NCI-H2107 treated with DMSO at 0.1 percent for 48 hours (cell line): ENCODE measurements around the gene C2orf69.

Source experiments
- DNase-seq: peaks from one replicate; lab custom pipeline; 2025; ENCODE audit not compliant: unreplicated experiment; lab: John Stamatoyannopoulos, UW

Gene C2orf69, protein sequence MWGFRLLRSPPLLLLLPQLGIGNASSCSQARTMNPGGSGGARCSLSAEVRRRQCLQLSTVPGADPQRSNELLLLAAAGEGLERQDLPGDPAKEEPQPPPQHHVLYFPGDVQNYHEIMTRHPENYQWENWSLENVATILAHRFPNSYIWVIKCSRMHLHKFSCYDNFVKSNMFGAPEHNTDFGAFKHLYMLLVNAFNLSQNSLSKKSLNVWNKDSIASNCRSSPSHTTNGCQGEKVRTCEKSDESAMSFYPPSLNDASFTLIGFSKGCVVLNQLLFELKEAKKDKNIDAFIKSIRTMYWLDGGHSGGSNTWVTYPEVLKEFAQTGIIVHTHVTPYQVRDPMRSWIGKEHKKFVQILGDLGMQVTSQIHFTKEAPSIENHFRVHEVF

GRCh38 chr2:199911052-199911876 lies at the start of gene C2orf69:
Gene C2orf69, plus strand, starts transcription at chr2:199911293. Its CDS starts 146 bp downstream, at chr2:199911439.
- DNase-seq = peak; percentile 94

DNA sequence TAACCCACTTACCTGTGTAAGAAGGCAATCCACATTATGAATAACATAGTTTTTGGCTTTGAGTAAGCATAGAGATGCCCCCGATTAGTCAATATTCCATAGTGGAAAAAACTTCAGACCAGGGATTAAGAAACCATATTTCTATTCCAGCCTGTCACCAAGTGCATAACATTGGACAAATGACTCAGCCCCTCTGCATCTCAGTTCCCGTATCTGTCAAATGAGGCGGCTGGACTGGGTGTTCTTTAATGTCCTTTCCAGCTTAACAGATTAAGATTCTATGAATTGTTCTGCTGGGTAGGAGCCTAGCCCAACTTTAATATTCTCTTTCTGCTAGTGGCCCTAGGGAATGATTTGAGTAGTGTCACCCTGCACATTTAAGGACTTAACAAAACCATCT lies 48.3 kb upstream of the C2orf69 start:
- no peak for DNase-seq

- DNase-seq = no peak
Measured at GRCh38 chr2:199865905-199866304, 45.2 kb upstream of the C2orf69 start.

GRCh38 chr2:199868431-199869226 lies 42.5 kb upstream of the C2orf69 start:
- no peak for DNase-seq

- no peak for DNase-seq
Measured at GRCh38 chr2:199869227-199869541, 41.9 kb upstream of the C2orf69 start.

GRCh38 chr2:199869653-199870052 lies 41.4 kb upstream of the C2orf69 start:
- no peak for DNase-seq

- no peak for DNase-seq
Measured at GRCh38 chr2:199870581-199870980, 40.5 kb upstream of the C2orf69 start.

- no peak for DNase-seq
Measured at GRCh38 chr2:199874209-199874608, 36.9 kb upstream of the C2orf69 start.

DNA sequence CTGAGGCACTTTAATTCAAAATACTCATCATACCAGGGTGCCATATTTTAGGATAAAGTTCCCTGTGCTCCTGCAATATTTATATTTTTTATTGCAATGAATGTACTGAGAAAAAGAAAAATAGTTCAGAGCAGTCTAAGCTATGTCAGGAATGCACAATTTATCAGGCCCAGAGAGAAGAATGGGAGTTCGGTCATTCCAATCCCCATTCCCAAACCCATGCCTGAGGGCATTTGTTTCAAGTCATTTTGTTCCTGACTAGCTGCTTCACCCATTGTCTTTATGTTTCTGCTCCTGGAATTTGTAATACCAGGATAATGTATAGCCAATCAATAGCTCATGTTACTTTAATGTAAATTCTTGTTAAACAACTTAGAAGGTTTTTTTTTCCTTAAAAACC lies 35.7 kb upstream of the C2orf69 start:
- no peak for DNase-seq

DNA sequence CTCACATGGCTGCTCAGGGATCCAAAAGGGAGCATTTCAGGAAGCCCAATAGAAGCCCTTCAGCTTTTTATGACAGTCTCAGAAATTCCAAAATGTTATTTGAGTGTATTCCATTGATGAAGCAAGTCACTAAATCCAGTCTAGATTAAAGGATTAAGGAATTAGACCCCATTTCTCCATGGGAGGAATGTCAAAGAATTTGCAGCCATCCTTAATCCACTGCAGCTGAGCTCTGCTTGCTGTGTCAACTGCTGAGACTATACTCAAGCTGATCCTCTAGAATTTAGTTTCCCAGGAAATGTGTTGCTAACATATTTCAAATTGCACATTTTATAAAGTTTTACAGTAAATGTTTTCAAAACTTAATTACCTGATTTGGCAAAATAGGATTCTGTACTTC lies 28.4 kb upstream of the C2orf69 start:
- DNase-seq = no peak

DNA sequence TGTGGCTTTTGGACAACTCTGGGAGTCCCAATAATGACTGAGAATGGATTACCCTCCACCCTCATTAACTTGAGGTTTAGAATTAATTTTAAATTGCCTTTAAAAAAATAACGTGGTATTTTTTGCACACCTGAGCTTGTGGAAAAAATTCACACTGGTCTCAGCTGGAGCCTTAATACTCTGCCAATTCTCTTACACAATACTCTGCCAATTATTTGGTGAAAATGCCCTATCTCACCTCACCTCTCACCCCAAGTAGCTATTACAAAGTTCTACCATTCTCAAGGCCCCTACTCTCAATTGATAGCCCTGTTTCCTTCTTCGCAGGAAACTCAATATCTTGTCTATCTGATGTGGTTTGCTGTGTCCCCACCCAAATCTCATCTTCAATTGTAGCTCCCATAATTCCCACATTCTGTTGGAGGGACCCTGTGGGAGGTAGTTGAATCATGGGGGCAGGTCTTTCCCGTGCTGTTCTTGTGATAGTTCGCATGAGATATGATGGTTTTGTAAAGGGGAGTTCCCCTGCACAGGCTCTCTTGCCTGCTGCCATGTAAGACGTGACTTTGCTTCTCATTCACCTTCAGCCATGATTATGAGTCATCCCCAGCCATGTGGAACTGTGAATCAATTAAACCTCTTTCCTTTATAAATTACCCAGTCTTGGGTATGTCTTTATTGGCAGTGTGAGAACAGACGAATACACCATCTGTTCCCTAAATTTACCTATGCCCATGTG lies 27.4 kb upstream of the C2orf69 start:
- DNase-seq = no peak

DNA sequence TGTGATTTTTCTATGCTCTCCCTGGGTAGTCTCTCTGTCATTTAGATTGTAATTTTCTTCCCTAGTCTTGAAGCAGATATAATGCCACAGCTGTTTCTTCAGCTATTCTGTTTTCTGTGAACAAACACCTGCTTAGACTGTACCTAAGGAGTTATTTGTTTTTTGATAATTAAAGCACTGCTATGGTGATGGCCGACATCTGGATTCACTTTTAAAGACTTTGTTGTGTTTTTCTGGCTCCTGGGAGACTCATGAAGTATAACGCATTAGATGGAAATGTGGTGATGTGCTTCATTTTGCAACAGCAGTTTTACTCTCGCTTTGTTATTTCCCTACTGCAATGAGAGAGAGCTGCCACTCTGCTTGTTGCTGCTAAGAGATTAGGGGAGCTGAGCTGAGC lies 15.7 kb upstream of the C2orf69 start:
- no peak for DNase-seq

DNA sequence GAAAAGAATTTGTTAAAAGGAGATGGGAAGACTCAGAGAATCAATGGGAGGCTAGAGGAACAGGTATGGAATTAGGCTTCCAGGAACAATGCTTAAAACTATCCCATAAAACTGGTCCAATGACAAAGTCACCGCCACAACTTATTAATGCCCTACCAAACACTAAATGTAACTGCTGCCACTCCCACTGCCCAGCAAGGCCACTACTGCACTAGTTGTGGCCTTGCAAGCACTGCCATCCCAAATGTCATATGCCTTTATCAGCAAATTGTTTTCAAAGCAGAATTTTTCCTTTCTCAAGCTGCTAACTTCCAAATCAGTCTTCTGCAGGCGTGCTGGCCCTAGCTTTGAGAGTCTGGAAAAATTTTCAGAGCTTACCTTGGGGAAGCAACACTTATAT lies 14.5 kb upstream of the C2orf69 start:
- no peak for DNase-seq

- DNase-seq = no peak
Measured at GRCh38 chr2:199901942-199902341, 9.2 kb upstream of the C2orf69 start.

DNA sequence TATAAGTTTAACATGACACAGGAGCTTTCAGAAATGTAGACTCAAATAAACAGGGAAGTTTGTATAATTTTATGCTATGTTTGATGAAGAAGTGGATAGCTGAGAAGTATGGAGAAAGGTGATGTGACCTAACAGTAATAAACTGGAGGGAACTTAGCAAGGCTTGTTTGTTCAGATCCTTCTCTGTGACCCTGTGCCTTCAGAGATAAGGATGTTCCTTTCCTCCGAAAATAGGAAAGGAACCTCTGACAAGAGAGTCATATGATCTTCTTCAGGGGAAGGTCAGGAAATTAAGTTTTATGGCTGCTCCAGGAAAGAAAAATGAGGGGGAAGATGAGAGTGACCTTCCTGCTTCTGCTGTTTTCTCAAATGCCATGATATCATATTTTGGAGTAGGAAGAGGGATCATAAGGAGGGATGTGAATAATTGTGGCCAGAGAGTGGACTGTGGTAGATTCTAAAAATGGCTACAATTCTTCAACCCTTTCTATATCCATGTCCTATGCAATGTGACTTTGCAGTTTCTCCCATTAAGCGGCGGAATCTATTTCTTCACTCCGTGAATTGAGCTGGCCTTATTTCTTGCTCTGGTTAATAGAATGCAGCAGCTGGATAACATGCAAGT lies 8.5 kb upstream of the C2orf69 start:
- no peak for DNase-seq

DNA sequence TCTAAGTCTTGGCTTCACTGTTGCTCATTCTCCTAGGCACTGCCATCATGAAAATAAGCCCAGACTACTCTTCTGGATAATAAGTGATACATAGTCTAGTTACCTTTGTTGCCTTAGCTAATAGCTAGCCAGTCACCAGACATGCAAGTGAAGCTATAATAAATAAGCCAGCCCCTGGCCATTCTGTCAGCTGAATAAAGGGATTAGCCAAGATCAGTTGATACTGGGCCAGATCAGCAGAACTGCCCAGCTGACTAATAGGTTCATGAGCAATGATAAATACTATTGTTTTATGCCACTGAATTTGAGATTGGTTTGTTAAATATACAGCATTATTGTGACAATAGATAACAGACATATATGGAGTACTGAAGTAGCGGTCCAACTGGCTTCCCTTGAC lies 8.0 kb upstream of the C2orf69 start:
- DNase-seq = no peak

DNA sequence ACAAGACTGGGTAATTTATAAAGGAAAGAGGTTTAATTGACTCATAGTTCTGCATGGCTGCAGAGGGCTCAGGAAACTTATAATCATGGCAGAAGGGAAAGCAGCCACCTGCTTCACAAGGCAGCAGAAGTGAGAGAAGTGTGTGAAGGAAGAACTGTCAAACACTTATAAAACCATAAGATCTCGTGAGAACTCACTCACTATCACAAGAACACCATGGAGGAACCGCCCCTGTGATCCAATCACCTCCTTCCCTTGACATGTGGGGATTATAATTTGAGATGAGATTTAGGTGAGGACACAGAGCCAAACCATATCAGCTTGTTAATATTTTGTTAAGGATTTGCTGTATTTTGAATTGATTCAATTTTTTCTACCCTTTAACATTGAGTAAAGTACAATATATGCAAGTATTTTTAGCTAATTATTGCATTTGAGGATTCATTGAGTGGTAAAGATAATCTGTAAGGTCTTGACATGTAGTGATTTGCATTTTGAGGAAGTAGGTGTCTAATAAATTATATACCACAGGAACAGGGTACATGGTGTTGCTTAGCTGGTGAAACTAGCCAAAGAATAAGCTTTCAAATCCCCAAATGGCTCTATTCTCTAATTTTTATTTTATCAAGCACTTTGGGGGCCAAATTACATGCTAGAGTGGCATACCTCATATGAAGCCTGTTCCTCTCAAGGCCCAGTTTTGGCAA lies 3.9 kb upstream of the C2orf69 start:
- no peak for DNase-seq

DNA sequence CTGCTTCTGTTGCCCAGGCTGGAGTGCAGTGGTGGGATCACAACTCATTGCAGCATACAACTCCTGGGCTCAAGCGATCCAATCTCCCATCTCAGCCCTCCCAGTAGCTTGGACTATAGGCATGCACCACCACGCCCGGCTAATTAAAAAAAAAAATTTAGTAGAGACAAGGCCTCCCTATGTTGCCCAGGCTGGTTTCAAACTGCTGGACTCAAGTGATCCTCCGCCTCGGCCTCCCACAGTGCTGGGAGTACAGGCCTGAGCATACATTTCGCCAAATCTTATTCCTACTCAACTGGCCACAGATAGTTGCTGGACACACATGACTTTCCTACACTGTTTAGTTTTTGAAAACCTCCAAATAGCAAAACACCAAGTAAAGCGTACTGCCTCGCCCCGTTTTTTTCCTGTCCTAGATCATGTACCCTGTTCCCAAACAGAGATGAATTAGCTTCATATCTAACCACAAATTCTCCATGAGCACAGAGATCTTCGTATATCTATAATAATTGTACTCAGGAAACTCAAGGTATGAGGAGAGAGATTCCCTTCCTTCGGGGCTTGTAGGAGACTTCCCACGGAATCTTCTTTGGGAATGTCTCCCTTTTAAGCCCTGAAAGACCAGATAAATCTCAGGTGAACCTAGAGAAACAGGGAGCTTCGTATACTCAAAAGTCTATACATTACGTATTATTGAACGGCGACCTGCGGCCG lies 598 bp upstream of the C2orf69 start:
- no peak for DNase-seq

- no peak for DNase-seq
Measured at GRCh38 chr2:199911877-199912161, 726 bp downstream of the C2orf69 start.
